Ovary (tissue), 9 donors: ENCODE measurements around the gene FIGLA. TPM values are rescaled to one million over a fixed set of nuclear protein-coding genes. Genes with fewer than 3 reads are reported as not detected.
"Not testable (repeated sequence)": the region's sequence is repeated elsewhere in the genome, so short reads cannot be mapped to it uniquely, and the experiment has no call there.

Experiments used
- DNase-seq, 5 donors: peaks; one replicate each; pipeline ENCODE4 v3.0.0-alpha.2; 2019 to 2020
- H3K27ac ChIP-seq, 2 donors: fragments of 200-600 bp; one replicate each; pipeline versions ENCODE4 v1.5.1 to v1.8.0; 2019 to 2022
- H3K27me3 ChIP-seq: fragments of 200-600 bp; one replicate; pipeline ENCODE4 v1.8.0; 2022
- H3K36me3 ChIP-seq: fragments of 200-600 bp; sonication (generic); one replicate; pipeline ENCODE4 v1.5.1; 2019
- H3K4me1 ChIP-seq: one replicate; pipeline ENCODE4 v1.8.1; 2013; ENCODE audit warnings: mild to moderate bottlenecking, moderate library complexity; ENCODE audit not compliant: insufficient read depth
- H3K4me3 ChIP-seq: fragments of 200-600 bp; sonication (generic); one replicate; pipeline ENCODE4 v1.5.1; 2017
- H3K9me3 ChIP-seq, 2 donors: fragments of 200-600 bp in 1 of 2; sonication (generic) in 1 of 2; one replicate each; pipeline versions ENCODE4 v1.5.1 to v1.8.1; 2013 to 2019; ENCODE audit warnings: mild to moderate bottlenecking in 1 of 2, moderate library complexity in 1 of 2
- EP300 ChIP-seq: sonication (generic); formaldehyde crosslinking; IDR thresholded peaks from one replicate; pipeline ENCODE4 v1.6.1; 2017; ENCODE audit warnings: antibody characterized with exemption
- POLR2A ChIP-seq: fragments of 450-650 bp; IDR thresholded peaks from one replicate; pipeline ENCODE4 v1.6.1; 2017; ENCODE audit warnings: antibody characterized with exemption, mild to moderate bottlenecking, moderate library complexity
- WGBS, 3 donors: extraction: QIAGEN DNeasy Blood & Tissue Kit in 1 of 3; methylation state at CpG; one replicate each; pipeline versions ENCODE4 v1.1.5 to v1.1.7; 2013 to 2017; 5-methylcytosine and 5-hydroxymethylcytosine counted together
- intact Hi-C, 4 donors: fragments of 100-400 bp; cut with DNase I; formaldehyde crosslinking; loops; one replicate each; pipeline versions ENCODE4 v1.11.0 to v1.15.1; 2022 to 2023
- polyA plus RNA-seq, 2 donors: library from polyadenylated mRNA; stranded (reverse); fragments of 200-250 nt in 1 of 2; fragments of 350-450 nt in 1 of 2; fragmentation: Illumina TruSeq in 1 of 2; extraction: RNeasy Lipid Tissue Mini Kit (QIAGEN cat#74804) in 1 of 2; gene quantifications; one replicate each; pipeline ENCODE4 v1.2.3, GENCODE V29; 2013 to 2014
- total RNA-seq, 7 donors: library from RNA; depleted of rRNA in 2 of 7; stranded (reverse); fragments of >200 nt in 2 of 7; fragmentation: NEBNext Ultra II Directional in 3 of 7; extraction: Animal tissue kit (Norgen Biotek cat#: 25700) in 3 of 7; gene quantifications; one replicate each; pipeline versions ENCODE4 v1.1.0 to v1.2.4, GENCODE V29; 2016 to 2023
- TF ChIP-seq, protein P1 (sequence below), 3 donors: fragments of 450-650 bp in 2 of 3; fragments of 200-600 bp in 1 of 3; IDR thresholded peaks; one replicate each; pipeline versions ENCODE4 v1.5.1 to v1.8.0; 2016 to 2022; ENCODE audit warnings: antibody characterized with exemption in 3 of 3, mild to moderate bottlenecking in 1 of 3
- donor health status: DM: no; HTN: no; CAD: no; lungs with moderate emphysema.
- donor health status: DM: no; HTN: no; CAD: no.
- donor health status: Bipolar disorder and iron deficiency.
- donor health status: DM: yes; HTN: yes; CAD: no.
- donor health status: DM: no; HTN: no; CAD: no.
- donor health status: DM: yes; HTN: yes; CAD: no.

The FIGLA gene
- total and polyA plus RNA-seq, 9 donors: 0.35 to 3.3 TPM; not detected in 7

DNA sequence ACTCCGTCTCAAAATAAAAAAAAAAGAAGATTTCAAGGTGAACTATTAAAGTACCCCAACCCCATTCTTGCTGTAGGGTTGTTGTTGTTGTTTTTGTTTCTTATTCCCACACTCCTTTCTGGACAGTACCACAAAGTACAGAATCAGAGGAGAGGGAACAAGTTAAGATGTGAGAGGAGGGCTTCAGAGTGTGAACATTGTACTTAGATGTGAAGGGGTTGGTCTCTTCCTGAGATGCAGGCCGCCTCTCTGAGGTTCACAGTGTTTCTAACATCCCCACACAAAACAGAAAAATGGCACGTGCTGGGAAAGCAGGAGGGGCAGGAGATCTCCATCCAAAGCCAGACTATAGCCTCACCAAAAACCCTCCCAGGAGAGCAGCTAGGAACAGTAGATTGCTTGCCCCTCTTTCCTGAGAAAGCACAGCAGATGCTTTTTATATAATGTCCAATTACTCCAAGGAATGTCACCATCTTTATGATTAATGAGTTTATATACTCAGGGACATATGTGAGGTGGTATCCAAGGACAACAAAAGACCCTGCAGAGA is 45.1 kb downstream of the FIGLA start:
- 45 to 58% (median 47%) methylated on average over 3 of the region's 3 CpGs for WGBS, 3 donors
- no peak overlapping the region for H3K4me3 ChIP-seq
- no peaks in the 10 kb centered on the region for H3K9me3 ChIP-seq

DNA sequence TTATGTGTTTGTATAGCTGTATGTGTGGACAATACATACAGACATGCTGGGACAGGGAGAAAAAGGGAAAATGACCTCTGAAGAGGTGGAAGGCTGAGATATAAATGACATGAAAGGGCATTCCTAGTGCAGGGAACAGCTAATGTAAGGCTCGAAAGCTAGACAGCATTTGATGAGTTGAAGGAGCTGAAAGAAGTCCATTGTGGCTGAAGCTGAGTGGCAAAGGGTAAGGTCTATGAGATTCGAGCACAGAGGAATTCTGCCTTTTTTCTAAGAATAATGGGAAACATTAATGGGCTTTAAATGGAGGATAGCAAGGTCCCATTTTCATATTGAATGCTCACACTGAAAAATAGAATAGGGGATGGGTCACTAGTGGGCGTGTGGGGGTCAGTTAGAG is 46.0 kb downstream of the FIGLA start:
- H3K4me1 ChIP-seq: no peaks in the 10 kb centered on the region
- DNase-seq: no peak
- H3K9me3 ChIP-seq: no peaks in the 10 kb centered on the region
- no peaks in the 10 kb centered on the region for H3K27me3 ChIP-seq
- no peak overlapping the region for H3K27ac ChIP-seq
- H3K36me3 ChIP-seq: no peaks in the 10 kb centered on the region
- 70 to 75% (median 71%) methylated on average over 3 of the region's 3 CpGs for WGBS, 3 donors
- intact Hi-C loops: no loop called here
- no peak overlapping the region for H3K4me3 ChIP-seq
- TF ChIP-seq, protein P1, sequence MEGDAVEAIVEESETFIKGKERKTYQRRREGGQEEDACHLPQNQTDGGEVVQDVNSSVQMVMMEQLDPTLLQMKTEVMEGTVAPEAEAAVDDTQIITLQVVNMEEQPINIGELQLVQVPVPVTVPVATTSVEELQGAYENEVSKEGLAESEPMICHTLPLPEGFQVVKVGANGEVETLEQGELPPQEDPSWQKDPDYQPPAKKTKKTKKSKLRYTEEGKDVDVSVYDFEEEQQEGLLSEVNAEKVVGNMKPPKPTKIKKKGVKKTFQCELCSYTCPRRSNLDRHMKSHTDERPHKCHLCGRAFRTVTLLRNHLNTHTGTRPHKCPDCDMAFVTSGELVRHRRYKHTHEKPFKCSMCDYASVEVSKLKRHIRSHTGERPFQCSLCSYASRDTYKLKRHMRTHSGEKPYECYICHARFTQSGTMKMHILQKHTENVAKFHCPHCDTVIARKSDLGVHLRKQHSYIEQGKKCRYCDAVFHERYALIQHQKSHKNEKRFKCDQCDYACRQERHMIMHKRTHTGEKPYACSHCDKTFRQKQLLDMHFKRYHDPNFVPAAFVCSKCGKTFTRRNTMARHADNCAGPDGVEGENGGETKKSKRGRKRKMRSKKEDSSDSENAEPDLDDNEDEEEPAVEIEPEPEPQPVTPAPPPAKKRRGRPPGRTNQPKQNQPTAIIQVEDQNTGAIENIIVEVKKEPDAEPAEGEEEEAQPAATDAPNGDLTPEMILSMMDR (IDR thresholded peaks at IDR 0.05): no peak
- TF ChIP-seq EP300: no peak
- no peak for TF ChIP-seq POLR2A

More for the DNA sequence above, 45.1 kb downstream of the FIGLA start:
- intact Hi-C loops: no loop called here
- no peak for TF ChIP-seq EP300
- DNase-seq: no peak
- no peaks in the 10 kb centered on the region for H3K27me3 ChIP-seq
- no peaks in the 10 kb centered on the region for H3K36me3 ChIP-seq
- H3K27ac ChIP-seq: no peak overlapping the region
- no peaks in the 10 kb centered on the region for H3K4me1 ChIP-seq

DNA sequence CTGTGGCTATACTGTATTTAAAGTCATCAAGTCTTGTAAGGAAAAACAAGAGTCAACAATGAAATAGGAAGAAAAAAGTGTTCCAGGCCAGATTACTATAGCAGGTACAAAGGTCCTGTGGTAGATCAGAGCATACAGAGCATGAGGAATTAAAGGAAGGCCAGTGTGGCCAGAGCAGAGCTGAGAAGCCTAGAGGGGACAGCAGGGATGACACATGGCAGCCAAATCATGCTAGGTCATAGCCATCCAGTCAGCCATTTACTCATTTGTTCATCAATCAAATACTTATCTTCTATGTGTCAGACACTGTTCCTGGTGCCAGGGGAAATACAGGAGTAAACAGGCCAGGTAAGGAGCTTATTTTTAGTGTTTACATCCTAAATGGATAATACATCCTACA is 46.8 kb downstream of the FIGLA start:
- Histone ChIP-seq H3K9me3 (no peaks in the 10 kb centered on the region), H3K36me3 (no peaks in the 10 kb centered on the region)

DNA sequence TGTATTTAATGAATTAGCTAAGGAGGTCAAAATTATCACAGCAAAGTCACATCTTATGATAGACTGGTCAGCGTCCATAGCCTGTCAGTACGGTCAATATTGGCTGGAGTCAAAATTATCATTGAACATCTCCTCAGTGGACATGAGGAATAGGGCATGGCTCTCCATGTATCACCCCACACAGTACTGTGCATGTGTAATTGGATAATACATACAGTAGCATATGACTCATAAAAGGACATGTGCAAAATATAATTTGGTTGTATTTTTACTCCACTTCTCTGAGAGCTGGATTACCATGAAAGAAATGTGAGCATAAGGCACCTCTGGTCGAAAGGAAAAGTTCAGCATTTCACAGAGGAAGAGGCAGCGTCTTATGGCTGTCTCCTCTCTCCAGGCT is 47.4 kb downstream of the FIGLA start:
- TF ChIP-seq EP300: no peak
- TF ChIP-seq, protein P1 (IDR thresholded peaks at IDR 0.05): no peak
- no peak for TF ChIP-seq POLR2A
- no peaks in the 10 kb centered on the region for H3K9me3 ChIP-seq
- intact Hi-C loops: no loop called here
- H3K4me3 ChIP-seq: no peak overlapping the region
- H3K4me1 ChIP-seq: no peaks in the 10 kb centered on the region
- H3K27me3 ChIP-seq: no peaks in the 10 kb centered on the region
- 78 to 81% (median 79%) methylated on average over 4 of the region's 4 CpGs for WGBS, 3 donors
- H3K27ac ChIP-seq: no peak overlapping the region
- DNase-seq: no peak
- no peaks in the 10 kb centered on the region for H3K36me3 ChIP-seq

More for the DNA sequence above, 46.8 kb downstream of the FIGLA start:
- H3K27me3 ChIP-seq: no peaks in the 10 kb centered on the region
- no peaks in the 10 kb centered on the region for H3K4me1 ChIP-seq
- no peak overlapping the region for H3K27ac ChIP-seq
- intact Hi-C loops: no loop called here
- H3K4me3 ChIP-seq: no peak overlapping the region
- no peak for TF ChIP-seq POLR2A
- no peak for DNase-seq

DNA sequence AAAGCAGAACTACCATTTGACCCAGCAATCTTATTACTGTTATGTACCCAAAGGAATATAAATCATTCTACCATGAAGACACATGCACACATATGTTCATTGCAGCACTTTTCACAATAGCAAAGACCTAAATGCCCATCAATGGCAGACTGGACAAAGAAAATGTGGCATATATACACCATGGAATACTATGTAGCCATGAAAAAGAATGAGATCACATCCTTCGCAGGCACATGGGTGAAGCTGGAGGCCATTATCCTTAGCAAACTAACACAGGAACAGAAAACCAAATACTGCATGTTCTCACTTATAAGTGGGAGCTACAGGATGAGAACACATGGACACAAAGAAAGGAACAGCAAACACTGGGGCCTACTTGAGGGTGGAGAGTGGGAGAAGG is 51.0 kb downstream of the FIGLA start:
- WGBS, 3 donors: 94 to 100% (median 98%) methylated on average over 1 of the region's 1 CpG
- H3K27ac ChIP-seq, H3K4me1 ChIP-seq, DNase-seq, H3K9me3 ChIP-seq, intact Hi-C loops, H3K27me3 ChIP-seq, H3K36me3 ChIP-seq, H3K4me3 ChIP-seq: not testable (repeated sequence)

DNA sequence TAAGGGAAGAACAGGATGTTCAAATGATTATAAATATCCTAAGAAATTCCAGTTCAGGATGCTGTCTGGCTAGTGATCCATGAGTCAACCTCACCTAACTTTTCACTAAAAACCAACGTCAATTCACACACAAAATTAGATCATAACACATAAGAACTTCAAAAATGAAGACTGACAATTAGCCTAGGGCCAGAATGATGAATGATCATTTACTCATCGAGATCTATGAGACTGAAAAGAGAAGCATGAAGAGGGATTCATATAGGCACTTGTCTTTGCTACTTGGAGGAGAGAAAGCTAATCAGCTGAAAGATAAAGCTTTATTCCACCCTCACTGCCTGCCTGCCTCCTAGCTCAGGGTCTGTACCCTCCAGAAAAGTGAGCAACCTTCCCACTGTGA is 52.3 kb downstream of the FIGLA start:
- Histone ChIP-seq H3K36me3 (no peaks in the 10 kb centered on the region), H3K4me3 (no peak overlapping the region), H3K27ac (no peak overlapping the region), H3K27me3 (no peaks in the 10 kb centered on the region), H3K9me3 (no peaks in the 10 kb centered on the region), H3K4me1 (no peaks in the 10 kb centered on the region)
- TF ChIP-seq POLR2A (no peak), EP300 (no peak)
- TF ChIP-seq, protein P1 (IDR thresholded peaks at IDR 0.05): no peak
- no peak for DNase-seq
- intact Hi-C loops: no loop called here
- WGBS, 3 donors: 40 to 73% (median 42%) methylated on average over 2 of the region's 2 CpGs
